ENCODE data around the gene FAP. TPM values are rescaled to one million over a fixed set of nuclear protein-coding genes. Genes with fewer than 3 reads are reported as not detected.

The FAP gene
- 7.3 and 25.0 TPM in 2 replicates for total RNA-seq

GRCh38 chr2:162243294-162243693, at the start of gene FAP:
Gene FAP, minus strand, starts transcription at chr2:162243445. Its CDS starts 118 bp downstream, at chr2:162243327.

GRCh38 chr2:162152147-162152546, 91.1 kb downstream of the FAP start, which contains the start of gene GCG:
Gene GCG, minus strand, starts transcription at chr2:162152247. Its CDS starts 3,069 bp downstream, at chr2:162149178.

Other genes starting within 250 kb of the FAP start
- 7.7 and 42.3 TPM in 2 replicates for gene DPP4, start 169.2 kb downstream of the FAP start, total RNA-seq
- not detected in 2 replicates for gene GCG, start 91.2 kb downstream of the FAP start, total RNA-seq
- 2.4 and 6.3 TPM in 2 replicates for gene IFIH1, start 75.2 kb upstream of the FAP start, total RNA-seq
- gene GCA, start 100.7 kb upstream of the FAP start, total RNA-seq = 11.8 and 15.2 TPM in 2 replicates